ENCODE results near the gene ADGRA3. TPM values are rescaled to one million over a fixed set of nuclear protein-coding genes. Genes with fewer than 3 reads are reported as not detected.

ADGRA3 gene
- total RNA-seq, 6 donors from 2014 or later, result 9.2 to 32.7 (median 17.2) TPM

- Histone ChIP-seq H3K4me3 (no peak overlapping the region), H3K9me3 (no peaks in the 10 kb centered on the region), H3K4me1 (no peaks in the 10 kb centered on the region), H3K36me3 (no peaks in the 10 kb centered on the region), H3K27ac (no peak overlapping the region), H3K27me3 (no peaks in the 10 kb centered on the region)
- no peak for ATAC-seq (ENCODE audit: low FRiP score in 2 of 2)
- no peak for TF ChIP-seq EP300 (IDR thresholded peaks at IDR 0.05)
- no peak for TF ChIP-seq POLR2AphosphoS5 (IDR thresholded peaks at IDR 0.05)
- no peak for TF ChIP-seq POLR2A (IDR thresholded peaks at IDR 0.05)
- TF ChIP-seq CTCF (IDR thresholded peaks at IDR 0.05), result no peak
- whole genome bisulfite sequencing, 2 donors, result 64 to 65% methylated on average over 3 of the region's 3 CpGs
- DNase-seq, result no peak
Observed at GRCh38 chr4:22552812-22553211, 36.9 kb upstream of the ADGRA3 start.

GRCh38 chr4:22551550-22551949, 35.7 kb upstream of the ADGRA3 start:
- TF ChIP-seq CTCF (IDR thresholded peaks at IDR 0.05) (no peak), POLR2AphosphoS5 (IDR thresholded peaks at IDR 0.05) (no peak), POLR2A (IDR thresholded peaks at IDR 0.05) (no peak), EP300 (IDR thresholded peaks at IDR 0.05) (no peak)
- no peaks in the 10 kb centered on the region for H3K27me3 ChIP-seq
- no peaks in the 10 kb centered on the region for H3K4me1 ChIP-seq
- WGBS, 2 donors, result 36 to 42% methylated on average over 1 of the region's 1 CpG
- no peak overlapping the region for H3K4me3 ChIP-seq
- H3K27ac ChIP-seq, result no peak overlapping the region
- no peaks in the 10 kb centered on the region for H3K36me3 ChIP-seq
- no peak for DNase-seq
- H3K9me3 ChIP-seq, result no peaks in the 10 kb centered on the region
- ATAC-seq (ENCODE audit: low FRiP score in 2 of 2), result no peak

- H3K4me3 ChIP-seq, result no peak overlapping the region
- no peaks in the 10 kb centered on the region for H3K27me3 ChIP-seq
- H3K27ac ChIP-seq, result no peak overlapping the region
- no peaks in the 10 kb centered on the region for H3K9me3 ChIP-seq
- H3K4me1 ChIP-seq, result no peaks in the 10 kb centered on the region
- 76 to 78% methylated on average over 3 of the region's 3 CpGs for WGBS, 2 donors
- ATAC-seq (ENCODE audit: low FRiP score in 2 of 2) (no peak), DNase-seq (no peak)
- no peaks in the 10 kb centered on the region for H3K36me3 ChIP-seq
- TF ChIP-seq POLR2A (IDR thresholded peaks at IDR 0.05) (no peak), CTCF (IDR thresholded peaks at IDR 0.05) (no peak), EP300 (IDR thresholded peaks at IDR 0.05) (no peak), POLR2AphosphoS5 (IDR thresholded peaks at IDR 0.05) (no peak)
Observed at GRCh38 chr4:22546299-22546698, 30.4 kb upstream of the ADGRA3 start.

DNA sequence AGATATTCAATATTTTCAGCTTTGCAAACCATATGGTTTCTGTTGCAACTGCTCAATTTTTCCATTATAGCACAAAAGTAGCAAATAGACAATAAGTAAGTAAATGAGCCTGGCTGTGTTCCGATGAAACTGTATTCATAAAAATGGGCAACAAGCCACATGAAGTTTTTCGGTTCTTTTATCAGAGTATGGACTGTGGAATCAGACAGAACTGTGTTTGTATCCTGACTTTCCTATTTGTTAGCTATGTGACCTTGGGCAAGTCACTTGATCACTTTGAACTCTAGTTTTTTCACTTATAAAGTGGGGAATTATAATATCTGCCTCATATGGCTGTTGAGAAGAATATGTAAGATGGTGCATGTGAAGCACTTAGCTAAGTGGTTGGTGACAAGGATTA, 23.4 kb upstream of the ADGRA3 start:
- WGBS, 2 donors, result 83 to 87% methylated on average over 2 of the region's 2 CpGs
- H3K4me3 ChIP-seq, result no peak overlapping the region
- no peaks in the 10 kb centered on the region for H3K4me1 ChIP-seq
- DNase-seq, result no peak
- H3K9me3 ChIP-seq, result peaks cover 0 to 11% (median 6%) of the 10 kb centered on the region in 4 donors
- no peak for ATAC-seq (ENCODE audit: low FRiP score in 2 of 2)
- no peaks in the 10 kb centered on the region for H3K27me3 ChIP-seq
- TF ChIP-seq POLR2A (IDR thresholded peaks at IDR 0.05) (no peak), CTCF (IDR thresholded peaks at IDR 0.05) (no peak), EP300 (IDR thresholded peaks at IDR 0.05) (no peak), POLR2AphosphoS5 (IDR thresholded peaks at IDR 0.05) (no peak)
- no peaks in the 10 kb centered on the region for H3K36me3 ChIP-seq
- H3K27ac ChIP-seq, result no peak overlapping the region

- DNase-seq, result no peak
- no peak for ATAC-seq (ENCODE audit: low FRiP score in 2 of 2)
- Histone ChIP-seq H3K27me3 (no peaks in the 10 kb centered on the region), H3K27ac (no peak overlapping the region), H3K36me3 (no peaks in the 10 kb centered on the region), H3K4me3 (no peak overlapping the region), H3K4me1 (no peaks in the 10 kb centered on the region), H3K9me3 (peaks cover 0 to 14% (median 10%) of the 10 kb centered on the region in 4 donors)
- no peak for TF ChIP-seq CTCF (IDR thresholded peaks at IDR 0.05)
- TF ChIP-seq EP300 (IDR thresholded peaks at IDR 0.05), result no peak
- TF ChIP-seq POLR2AphosphoS5 (IDR thresholded peaks at IDR 0.05), result no peak
- TF ChIP-seq POLR2A (IDR thresholded peaks at IDR 0.05), result no peak
Observed at GRCh38 chr4:22537864-22538263, 22.0 kb upstream of the ADGRA3 start.

Measured in upper lobe of left lung (tissue), 6 donors.